COR-L47 (cell line): Measurements from ENCODE around the gene ETS1.
"Not testable (repeated sequence)": the region's sequence is repeated elsewhere in the genome, so short reads cannot be mapped to it uniquely, and the experiment has no call there.

Source experiments
- DNase-seq: peaks from one replicate; lab custom pipeline; 2025; lab: John Stamatoyannopoulos, UW

ETS1 gene

GRCh38 chr11:128465531-128465930, 121.8 kb downstream of the ETS1 start:
- no peak for DNase-seq

- DNase-seq = no peak
These were observed 122.4 kb downstream of the ETS1 start for GRCh38 chr11:128464878-128465450.

- DNase-seq = no peak
These were observed 123.4 kb downstream of the ETS1 start for GRCh38 chr11:128463979-128464378.

GRCh38 chr11:128463371-128463829, 124.0 kb downstream of the ETS1 start:
- DNase-seq = no peak

- DNase-seq = no peak
These were observed 124.4 kb downstream of the ETS1 start for GRCh38 chr11:128462922-128463321.

GRCh38 chr11:128462189-128462588, 125.2 kb downstream of the ETS1 start:
- DNase-seq = no peak

GRCh38 chr11:128458321-128458720, 129.0 kb downstream of the ETS1 start:
- DNase-seq = no peak

- DNase-seq = no peak
These were observed 129.5 kb downstream of the ETS1 start for GRCh38 chr11:128457874-128458273.

GRCh38 chr11:128456566-128457268, 130.6 kb downstream of the ETS1 start:
- DNase-seq = no peak

- no peak for DNase-seq
These were observed 131.6 kb downstream of the ETS1 start for GRCh38 chr11:128455766-128456165.

- DNase-seq = no peak
These were observed 133.7 kb downstream of the ETS1 start for GRCh38 chr11:128453444-128454336.

- no peak for DNase-seq
These were observed 135.5 kb downstream of the ETS1 start for GRCh38 chr11:128451652-128452470.

GRCh38 chr11:128450882-128451651, 136.3 kb downstream of the ETS1 start:
- no peak for DNase-seq

GRCh38 chr11:128450425-128450824, 136.9 kb downstream of the ETS1 start:
- DNase-seq = not testable (repeated sequence)

- DNase-seq = no peak
These were observed 138.2 kb downstream of the ETS1 start for GRCh38 chr11:128448981-128449713.

- DNase-seq = no peak
These were observed 139.0 kb downstream of the ETS1 start for GRCh38 chr11:128448200-128448886.

GRCh38 chr11:128447233-128447632, 140.1 kb downstream of the ETS1 start:
- no peak for DNase-seq

GRCh38 chr11:128445921-128446320, 141.4 kb downstream of the ETS1 start:
- not testable (repeated sequence) for DNase-seq

- DNase-seq = no peak
These were observed 150.2 kb downstream of the ETS1 start for GRCh38 chr11:128437136-128437535.

GRCh38 chr11:128434818-128435217, 152.5 kb downstream of the ETS1 start:
- no peak for DNase-seq
